Hematopoietic multipotent progenitor cell (in vitro differentiated cells): ENCODE results near the gene GTF3C6. TPM values are rescaled to one million over a fixed set of nuclear protein-coding genes. Genes with fewer than 3 reads are reported as not detected.
"Not testable (repeated sequence)": the region's sequence is repeated elsewhere in the genome, so short reads cannot be mapped to it uniquely, and the experiment has no call there.

Experiments
- DNase-seq, 3 donors: peaks; one replicate each; pipeline ENCODE4 v3.0.0-alpha.2; 2011 to 2015; ENCODE audit warnings: low read depth in 2 of 3, low spot score in 2 of 3
- total RNA-seq: library from RNA; depleted of rRNA; stranded (reverse); fragments of >200 nt; gene quantifications from one replicate; pipeline ENCODE4 v1.2.3, GENCODE V29; 2012

Gene GTF3C6
- total RNA-seq, 1 donor, result 8.1 TPM

DNA sequence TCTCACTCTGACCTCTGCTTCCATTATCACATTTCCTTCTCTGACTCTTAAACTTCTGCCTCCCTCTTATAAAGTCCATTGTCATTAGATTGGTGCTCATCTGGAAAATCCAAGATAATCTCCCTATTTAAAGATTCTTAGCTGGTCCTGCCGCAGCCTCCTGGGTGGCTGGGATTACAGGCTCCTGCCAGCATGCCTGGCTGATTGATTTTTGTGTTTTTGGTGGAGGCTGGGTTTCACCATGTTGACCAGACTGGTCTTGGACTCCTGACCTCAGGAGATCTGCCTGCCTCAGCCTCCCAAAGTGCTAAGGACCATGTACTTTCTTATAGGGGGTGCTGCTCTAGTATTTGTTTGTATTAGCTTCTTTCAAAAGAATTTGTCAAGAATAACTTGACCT, 18.1 kb downstream of the GTF3C6 start:
- no peak for DNase-seq

DNA sequence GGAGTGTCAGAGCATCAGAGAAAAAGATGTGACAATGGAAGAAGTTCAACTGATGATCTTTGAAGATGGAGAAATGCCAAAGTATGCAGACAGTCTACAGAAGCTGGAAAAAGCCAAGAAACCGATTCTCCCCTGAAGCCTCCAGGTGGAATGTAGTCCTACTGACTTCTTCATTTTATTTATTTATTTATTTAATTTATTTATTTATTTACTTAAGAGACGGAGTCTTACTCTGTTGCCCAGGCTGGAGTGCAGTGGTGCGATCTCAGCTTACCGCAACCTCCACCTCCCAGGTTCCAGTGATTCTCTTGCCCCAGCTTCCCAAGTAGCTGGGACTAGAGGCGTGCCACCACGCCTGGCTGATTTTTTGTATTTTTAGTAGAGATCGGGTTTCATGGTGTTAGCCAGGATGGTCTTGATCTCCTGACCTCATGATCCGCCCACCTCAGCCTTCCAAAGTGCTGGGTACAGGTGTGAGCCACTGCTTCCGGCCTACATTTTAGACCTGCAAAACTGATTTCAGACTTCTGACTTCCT, 21.1 kb downstream of the GTF3C6 start:
- no peak for DNase-seq

DNA sequence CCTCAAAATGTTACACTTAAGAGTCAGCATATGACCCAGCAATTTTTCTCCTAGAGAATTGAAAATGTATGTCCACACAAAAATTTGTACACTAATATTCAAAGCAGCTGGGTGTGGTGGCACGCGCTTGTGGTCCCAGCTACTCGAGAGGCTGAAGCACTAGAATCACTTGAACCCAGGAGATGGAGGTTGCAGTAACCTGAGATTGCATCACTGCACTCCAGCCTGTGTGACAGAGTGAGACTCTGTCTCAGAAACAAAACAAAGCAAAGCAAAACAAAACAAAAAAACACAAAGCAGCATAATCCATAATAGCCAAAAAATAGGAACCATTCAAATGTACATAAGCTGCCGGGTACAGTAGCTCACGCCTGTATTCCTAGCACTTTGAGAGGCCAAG, 21.7 kb downstream of the GTF3C6 start:
- DNase-seq, result no peak

DNA sequence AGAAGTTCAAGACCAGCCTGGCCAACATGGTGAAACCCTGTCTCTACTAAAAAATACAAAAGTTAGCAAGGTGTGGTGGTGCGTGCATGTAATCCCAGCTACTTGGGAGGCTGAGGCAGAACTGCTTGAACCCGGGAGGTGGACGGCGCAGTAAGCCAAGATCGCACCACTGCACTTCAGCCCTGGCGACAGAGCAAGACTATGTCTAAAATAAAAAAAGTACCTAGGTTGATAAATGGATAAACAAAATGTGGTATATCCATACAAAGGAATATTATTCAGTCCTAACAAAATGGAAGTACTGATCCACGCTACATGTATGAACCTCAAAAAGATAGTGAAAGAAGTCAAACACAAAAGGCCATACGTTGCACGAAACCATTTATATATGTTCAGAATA, 22.1 kb downstream of the GTF3C6 start:
- DNase-seq, result no peak

DNA sequence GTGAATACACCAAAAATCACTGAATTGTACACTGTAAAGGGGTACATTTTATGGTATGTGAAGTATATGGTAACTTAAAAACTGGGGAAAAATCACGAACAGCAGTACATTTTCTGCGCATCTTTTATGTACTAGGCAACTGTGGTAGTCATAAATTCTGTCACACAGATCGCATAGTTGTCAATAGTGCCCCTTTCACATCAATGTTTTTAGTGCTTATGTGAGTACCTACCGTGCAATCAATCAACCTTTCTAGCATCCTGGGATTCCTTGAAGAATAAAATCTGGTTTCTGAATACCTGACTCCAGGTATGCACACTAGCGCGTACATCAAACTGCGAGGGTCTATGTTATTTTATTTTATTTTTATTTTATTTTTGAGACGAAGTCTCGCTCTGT, 22.7 kb downstream of the GTF3C6 start:
- DNase-seq, result peak in 1 of 3 donors; percentile 17

DNA sequence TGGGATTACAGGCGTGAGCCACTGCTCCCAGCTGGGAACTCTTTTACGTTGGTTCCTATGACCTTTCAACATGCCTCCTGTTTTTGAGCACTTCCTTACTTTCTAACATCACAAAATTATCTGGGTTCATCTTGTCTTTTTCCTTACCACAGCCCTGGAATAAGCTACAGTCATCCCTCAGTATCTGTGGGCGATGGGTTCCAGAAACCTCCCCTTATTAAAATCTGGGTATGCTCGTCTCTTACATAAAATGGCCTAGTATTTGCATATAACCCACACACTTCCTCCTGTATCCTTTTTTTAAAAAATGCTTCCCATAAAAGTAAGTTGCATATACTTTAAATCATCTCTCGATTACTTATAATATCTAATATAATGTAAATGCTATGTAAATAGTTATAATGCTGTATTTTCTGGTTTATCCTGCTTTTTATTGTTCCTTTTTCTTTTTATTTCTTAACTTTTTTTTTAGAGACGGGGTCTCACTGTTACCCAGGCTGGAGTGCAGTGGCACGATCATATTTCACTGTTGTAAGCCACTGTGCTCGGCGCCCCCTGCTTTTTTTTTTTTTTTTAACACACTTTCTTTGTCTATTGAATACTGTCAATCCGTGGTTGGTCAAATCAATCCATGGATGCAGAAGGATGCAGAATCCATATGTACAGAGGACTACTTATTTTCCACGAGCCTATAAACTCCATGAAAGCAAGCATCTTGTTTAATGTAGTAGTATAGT, 32.5 kb downstream of the GTF3C6 start:
- no peak for DNase-seq

DNA sequence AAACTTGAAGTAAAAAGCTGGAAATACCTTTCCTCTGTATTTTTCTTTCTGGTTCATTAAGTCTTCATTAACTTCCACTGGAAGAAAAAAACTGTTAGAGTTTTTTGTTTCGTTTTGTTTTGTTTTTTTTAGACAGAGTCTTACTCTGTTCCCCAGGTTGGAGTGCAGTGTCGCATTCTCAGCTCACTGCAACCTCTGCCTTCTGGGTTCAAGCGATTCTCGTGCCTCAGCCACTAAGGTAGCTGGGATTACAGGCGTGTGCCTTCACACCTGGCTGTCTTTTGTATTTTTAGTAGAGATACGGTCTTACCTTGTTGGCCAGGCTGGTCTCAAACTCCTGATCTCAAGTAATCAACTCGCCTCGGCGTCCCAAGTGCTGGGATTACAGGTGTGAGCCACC, 38.2 kb downstream of the GTF3C6 start:
- no peak for DNase-seq

DNA sequence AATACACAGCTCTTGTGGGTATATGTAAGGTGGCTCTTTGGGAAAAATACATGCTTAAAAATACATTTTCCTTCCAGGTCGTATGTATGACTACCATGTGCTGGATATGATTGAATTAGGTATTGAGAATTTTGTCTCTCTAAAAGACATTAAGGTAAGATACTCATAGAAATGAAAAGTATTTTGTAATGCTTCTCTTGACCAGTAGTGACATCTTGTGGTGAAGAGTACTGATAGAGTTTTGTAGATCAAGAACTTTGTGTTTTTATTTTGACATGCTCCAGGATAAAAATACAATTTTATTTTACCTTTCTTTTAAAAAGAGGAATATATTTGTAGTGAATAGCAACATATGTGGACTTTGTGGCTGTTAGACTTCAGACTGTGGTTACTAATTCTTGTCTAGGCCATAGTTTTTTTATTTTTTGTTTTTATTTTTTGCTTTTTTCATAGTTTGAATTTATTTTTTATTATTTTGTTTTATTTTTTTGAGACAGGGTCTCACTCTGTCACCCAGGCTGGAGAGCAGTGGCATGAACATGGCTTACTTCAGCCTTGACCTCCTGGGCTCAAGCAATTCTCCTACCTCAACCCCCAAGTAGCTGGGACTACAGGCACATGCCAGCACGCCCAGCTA, 41.2 kb downstream of the GTF3C6 start:
- DNase-seq, result peak in 2 of 3 donors; percentile 51 to 81

DNA sequence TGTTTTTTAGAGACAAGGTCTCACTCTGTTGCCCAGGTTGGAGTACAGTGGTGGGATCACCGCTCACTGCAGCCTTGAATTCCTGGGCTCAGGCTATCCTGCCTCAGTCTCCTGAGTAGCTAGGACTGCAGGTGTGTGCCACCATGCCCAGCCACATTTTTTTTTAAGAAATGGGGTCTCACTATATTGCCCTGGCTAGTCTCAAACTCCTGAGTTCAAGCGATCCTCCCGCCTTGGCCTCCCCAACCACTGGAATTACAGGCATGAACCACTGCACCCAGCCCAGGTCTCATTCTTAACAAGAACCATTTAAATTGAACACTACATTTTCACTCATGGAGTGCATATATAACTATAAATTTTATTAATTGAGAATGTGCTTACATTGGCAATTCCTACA, 43.8 kb downstream of the GTF3C6 start:
- no peak for DNase-seq

DNA sequence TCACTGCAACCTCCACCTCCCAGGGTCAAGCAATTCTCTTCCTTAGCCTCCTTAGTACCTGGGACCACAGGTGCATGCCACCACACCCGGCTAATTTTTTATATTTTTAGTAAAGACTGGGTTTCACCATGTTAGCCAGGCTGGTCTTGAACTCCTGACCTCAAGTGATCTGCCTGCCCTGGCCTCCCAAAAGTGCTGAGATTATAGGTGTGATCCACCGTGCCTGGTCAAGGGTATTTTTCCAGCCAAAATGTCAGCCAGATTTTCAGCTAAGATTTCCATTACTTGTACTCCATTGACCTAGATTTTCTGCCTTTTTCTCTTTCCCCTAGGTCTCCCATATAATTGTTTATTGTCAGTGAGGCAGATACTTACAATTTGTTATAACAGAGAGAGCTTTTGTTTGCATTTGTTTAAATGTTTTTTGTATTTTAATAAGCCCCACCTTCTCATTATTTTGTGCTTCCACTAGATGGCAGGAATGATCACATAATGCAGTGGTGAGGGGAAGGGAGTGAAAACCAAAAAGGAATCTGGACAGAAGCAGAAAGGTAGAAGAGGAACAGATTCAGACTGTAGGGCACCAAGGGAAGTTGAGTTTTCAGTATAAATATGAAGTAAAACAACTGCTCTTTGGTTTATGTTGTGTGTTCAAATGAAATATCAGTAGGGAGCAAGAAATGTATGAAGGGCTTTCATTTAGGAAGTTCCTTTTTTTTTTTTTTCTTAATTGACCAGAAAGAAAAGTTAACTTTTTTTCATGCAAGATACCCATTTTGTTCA, 53.0 kb downstream of the GTF3C6 start:
- DNase-seq, result peak in 2 of 3 donors; percentile 56 to 82

DNA sequence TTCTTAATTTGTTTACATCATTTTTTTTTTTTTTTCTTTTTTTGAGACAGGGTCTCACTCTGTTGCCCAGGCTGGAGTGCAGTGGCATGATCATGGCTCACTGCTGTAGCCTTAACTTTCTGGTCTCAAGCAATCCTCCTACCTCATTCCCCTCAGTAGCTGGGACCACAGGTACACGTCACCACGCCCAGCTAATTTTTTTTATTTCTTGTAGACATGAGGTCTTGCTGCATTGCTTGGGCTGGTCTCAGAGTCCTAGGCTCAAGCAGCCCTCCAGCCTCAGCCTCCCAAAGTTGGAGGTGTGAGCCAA, 53.6 kb downstream of the GTF3C6 start:
- no peak for DNase-seq

DNA sequence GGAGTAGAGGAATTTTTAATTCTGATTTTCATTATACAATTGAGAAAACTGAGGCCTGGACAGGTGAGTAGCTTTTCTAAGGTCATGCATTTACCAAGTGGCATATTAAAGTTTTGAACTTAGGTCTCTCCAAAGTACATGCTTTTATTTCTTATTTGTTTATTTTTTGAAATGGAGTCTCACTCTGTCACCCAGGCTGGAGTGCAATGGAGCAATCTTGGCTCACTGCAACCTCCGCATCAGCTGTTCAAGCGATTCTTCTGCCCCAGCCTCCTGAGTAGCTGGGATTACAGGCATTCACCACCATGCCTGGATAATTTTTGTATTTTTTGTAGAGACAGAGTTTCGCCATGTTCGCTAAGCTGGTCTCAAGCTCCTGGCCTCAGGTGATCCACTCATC, 54.0 kb downstream of the GTF3C6 start:
- DNase-seq, result not testable (repeated sequence)

DNA sequence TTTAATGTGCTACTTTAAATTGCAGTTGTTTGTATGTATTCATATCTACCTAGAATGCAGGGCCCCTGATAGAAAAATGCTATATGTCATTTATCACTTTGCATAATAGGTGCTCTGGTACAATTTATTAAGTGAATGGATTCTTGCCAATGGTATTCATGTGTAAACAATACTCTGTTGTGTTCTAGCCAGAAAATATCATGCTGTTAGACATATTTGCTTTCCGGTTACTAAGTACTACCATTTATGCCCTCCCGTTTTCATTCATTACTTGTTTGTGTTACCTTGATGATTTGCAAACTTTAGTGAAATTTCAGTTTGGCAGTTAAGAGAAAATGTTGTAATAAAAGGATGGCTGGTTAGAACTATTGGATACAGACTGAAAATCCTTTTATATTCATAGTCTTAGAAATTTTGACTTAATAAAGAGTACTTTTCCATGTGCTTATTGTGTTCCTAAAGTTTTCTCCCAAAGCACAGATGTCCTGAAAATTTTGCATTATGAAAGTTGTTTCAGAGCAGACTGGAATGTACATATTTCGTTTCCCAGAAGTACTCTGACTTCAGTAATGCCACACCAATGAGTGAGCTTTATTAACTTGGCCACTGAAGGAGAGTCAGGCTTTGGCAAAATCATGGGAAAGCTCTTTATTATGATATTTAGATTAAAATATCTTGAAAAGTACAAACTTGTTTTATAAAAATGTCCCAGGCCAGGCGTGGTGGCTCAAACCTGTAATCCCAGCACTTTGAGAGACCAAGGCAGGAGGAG, 54.8 kb downstream of the GTF3C6 start:
- DNase-seq, result no peak

DNA sequence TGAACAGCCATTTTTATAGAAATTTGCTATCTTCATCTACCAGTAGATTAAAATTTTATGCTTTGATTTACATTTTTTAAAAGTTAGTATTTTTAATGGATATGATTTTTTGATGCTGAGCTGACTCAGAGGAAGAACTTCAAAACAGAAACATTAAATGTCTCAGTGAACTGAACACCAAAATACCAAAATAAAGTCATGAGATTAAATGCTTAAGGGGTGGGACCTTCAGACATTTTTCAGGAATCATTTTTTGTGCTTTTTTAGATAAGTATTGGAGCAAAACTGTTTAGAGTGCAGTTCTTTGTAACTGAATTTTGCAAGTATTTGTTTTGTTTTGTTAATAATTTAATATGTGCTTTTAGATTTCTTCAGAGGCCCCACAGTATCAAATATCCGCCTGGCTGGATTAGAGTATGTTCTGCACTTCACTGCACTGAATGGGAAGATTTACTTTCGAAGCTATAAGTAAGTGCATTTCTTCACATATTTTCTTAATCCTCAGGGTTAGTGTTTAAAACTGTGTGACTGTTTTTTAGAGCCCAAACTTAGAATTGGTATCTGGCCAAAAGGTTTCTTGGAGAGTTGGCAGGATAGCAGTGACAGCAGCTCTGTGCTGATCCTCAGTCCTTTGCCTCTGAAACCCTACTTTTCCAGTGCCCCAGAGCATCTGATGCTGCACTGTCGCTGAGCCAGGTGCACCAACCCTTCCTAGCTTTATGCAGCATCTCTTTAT, 57.1 kb downstream of the GTF3C6 start:
- no peak for DNase-seq

DNA sequence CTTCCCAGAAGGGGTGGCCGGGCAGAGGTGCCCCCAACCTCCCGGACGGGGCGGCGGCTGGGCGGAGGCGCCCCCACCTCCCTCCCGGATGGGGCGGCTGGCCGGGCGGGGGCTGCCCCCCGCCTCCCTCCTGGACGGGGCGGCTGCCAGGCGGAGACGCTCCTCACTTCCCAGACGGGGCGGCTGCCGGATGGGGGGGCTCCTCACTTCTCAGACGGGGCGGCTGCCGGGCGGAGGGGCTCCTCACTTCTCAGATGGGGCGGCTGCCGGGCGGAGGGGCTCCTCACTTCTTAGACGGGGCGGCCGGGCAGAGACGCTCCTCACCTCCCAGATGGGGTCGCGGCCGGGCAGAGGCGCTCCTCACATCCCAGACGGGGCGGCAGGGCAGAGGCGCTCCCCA, 58.7 kb downstream of the GTF3C6 start:
- DNase-seq, result not testable (repeated sequence)

Other genes with a start within 250 kb of the GTF3C6 start
- 13.5 TPM for gene CDK19, start 143.2 kb upstream of the GTF3C6 start, total RNA-seq
- gene AMD1, start 83.9 kb upstream of the GTF3C6 start, total RNA-seq, result 132 TPM
- 5.4 TPM for gene RPF2, start 23.3 kb downstream of the GTF3C6 start, total RNA-seq
- gene SLC16A10, start 128.8 kb downstream of the GTF3C6 start, total RNA-seq, result 3.8 TPM